Measurements from ENCODE around the gene NBEAL2.

GRCh38 chr3:47047673-47048072 lies 68.2 kb downstream of the NBEAL2 start:
- TF ChIP-seq RAD21 (IDR thresholded peaks at IDR 0.05 in 1 of 2, conservative IDR thresholded peaks at IDR 0.05 in 1 of 2; ENCODE audit: low read depth in 2 of 2, low read length in 2 of 2) (no peak), CTCF (IDR thresholded peaks at IDR 0.05; ENCODE audit: control extremely low read depth in 1 of 3, insufficient read depth in 1 of 3, low read depth in 1 of 3, low read length in 3 of 3) (no peak), GABPA (IDR thresholded peaks at IDR 0.05; ENCODE audit: borderline replicate concordance, insufficient read depth, low read length) (no peak), EP300 (IDR thresholded peaks at IDR 0.05; ENCODE audit: borderline replicate concordance in 1 of 2, low read depth in 2 of 2, low read length in 2 of 2) (no peak), SP1 (IDR thresholded peaks at IDR 0.05; ENCODE audit: low read depth, low read length) (no peak), MAFK (IDR thresholded peaks at IDR 0.05; ENCODE audit: low read depth, low read length) (no peak), RXRA (IDR thresholded peaks at IDR 0.05; ENCODE audit: insufficient read depth, low read depth, low read length) (no peak), POLR2AphosphoS5 (IDR thresholded peaks at IDR 0.05; ENCODE audit: low read depth, low read length) (no peak), SAP30 (IDR thresholded peaks at IDR 0.05; ENCODE audit: insufficient read depth, insufficient replicate concordance, low read length) (no peak), RBBP5 (IDR thresholded peaks at IDR 0.05; ENCODE audit: borderline replicate concordance, low read depth, low read length) (no peak), CHD1 (IDR thresholded peaks at IDR 0.05; ENCODE audit: low read depth, low read length) (no peak)
